NCI-H69 (cell line): ENCODE measurements around the gene L1CAM.

Experiments used
- DNase-seq: peaks from one replicate; lab custom pipeline; 2025; lab: John Stamatoyannopoulos, UW

L1CAM gene

DNA sequence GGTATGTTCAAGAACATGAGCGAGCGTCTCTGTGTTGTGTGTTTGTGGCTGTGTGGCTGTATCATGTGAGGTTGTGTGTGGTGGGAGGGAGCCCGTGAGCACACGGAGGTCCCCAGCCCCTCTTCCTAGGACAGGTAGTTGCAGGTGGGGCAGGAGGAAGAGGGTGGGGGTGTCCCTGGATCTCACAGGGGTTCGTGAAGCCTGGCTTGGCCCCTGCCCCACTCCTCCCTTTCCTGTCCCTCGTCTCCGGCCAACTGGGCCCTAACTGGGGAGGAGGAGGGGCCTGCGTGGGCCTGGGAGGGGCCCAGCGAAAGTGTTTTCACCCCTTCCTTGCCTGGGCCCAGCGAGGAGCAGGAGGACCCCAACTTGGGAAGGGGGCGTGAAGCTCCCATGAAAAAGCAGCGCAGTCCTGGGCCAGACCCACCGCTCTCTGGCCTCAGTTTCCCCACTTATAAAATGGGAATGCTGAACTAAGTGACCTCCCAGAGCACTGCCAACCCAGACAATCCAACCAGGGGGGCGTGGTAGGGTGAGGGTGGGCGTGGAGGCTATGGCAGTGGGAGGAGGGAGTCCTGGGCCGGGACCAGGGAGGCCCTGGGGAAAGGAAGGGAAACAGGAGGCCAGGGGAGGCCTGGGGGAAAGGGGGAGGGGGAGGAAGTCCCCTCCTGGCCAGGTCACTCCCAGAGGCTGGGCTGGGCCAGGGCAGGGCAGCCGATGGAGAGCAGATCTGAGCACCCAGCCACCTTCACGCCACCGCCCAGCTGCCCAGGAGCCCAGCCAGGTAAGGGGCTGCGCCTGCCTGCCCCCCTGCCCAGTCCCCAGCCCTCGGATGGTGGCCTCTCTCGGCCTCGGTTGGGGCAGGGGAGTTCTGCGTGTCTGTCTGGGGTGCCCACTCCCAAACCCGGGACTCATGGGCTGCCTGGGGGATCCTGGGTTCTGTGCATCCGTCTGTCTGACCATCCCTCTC, 18.3 kb upstream of the L1CAM start, which contains the start of gene AVPR2:
Gene AVPR2, plus strand, starts transcription at position 683 of the 967 bp plus-strand sequence. CDS start 473 bp downstream, outside the sequence.
- DNase-seq, result no peak

GRCh38 chrX:153903238-153903980, 17.4 kb upstream of the L1CAM start:
- no peak for DNase-seq

- DNase-seq, result peak; percentile 66
These were observed 16.4 kb upstream of the L1CAM start for GRCh38 chrX:153902385-153902784.

DNA sequence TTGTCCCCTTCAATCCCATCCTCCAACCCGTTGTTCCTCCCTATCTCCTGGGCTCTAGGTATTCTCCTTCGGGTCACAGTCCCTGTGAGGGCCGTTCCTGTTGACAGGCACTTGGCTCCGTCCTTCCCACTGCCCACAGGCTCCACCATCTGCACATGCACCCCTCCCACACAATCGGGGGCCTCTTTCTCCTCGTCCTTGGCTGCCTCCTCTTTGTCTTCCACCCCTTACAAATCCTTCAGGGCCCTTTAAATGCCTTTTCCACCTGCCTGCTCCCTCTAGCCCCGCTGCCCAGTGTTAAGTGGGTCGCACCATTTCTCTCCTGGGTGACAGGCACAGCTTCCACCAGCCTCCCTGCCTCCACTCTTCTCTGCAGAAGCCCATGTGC, 15.8 kb upstream of the L1CAM start:
- DNase-seq, result peak; percentile 20

DNA sequence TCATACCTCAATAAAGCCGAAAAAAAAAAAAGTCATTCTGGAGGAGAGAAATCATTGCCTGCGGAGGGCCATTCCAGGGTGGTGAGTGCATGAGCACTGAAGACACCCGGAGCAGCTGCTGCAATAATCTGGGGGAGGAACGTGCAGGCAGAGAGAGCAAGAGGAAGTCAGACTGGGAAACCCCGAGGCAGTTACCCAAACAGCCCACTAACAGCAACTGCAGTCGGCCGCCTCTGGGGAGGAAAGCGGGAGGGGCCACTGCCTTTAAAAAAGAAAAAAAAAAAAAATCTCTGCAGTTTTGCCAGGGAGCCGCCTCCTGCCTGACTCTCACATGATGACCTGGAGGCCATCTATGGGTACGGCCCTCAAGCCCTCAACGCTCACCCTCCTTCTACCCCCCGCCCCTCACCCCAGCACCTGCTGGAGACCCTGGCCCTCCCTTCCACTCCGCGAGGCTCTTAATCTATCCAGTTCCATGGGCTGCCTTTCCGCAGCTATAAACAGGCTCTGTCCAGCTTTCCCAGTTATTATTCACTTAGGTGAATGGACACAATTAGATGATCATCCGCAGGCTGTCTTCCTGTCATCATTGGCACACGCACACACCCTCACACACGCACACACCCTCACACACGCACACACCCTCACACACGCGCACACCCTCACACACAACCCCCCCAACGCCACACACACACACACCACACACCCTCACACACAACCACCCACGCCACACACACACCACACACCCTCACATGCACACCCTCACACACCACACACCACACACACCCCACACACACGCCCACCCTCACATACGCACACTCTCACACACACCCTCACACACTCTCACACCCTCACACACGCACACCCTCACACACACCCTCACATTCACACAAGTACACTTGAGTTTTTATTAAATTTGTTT, 15.1 kb upstream of the L1CAM start:
- DNase-seq, result peak; percentile 85

GRCh38 chrX:153897899-153898298, 11.9 kb upstream of the L1CAM start:
- DNase-seq, result no peak

GRCh38 chrX:153889123-153889522, 3.1 kb upstream of the L1CAM start:
- DNase-seq, result no peak

DNA sequence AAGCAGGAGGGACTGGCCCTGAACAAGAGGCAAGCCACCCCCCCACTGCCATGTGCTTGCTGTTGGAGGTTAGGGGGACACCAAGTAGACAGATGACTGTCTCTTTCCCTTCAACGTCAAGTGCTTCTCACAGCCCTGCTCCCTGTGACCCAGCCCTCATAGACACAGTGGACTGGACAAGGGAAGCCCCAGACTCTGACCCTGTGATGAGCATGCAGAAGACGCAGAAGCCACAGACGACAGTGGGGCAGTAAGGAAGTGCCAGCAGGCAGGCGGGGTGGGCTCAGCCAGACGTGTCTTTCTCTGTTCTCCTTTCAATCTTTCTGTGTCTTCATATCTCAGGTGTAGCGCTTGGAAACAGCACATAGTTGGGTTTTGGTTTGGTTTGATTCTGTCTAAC, 2.4 kb upstream of the L1CAM start:
- no peak for DNase-seq

GRCh38 chrX:153887385-153887784, 1.4 kb upstream of the L1CAM start:
- DNase-seq, result no peak

GRCh38 chrX:153886915-153887314, 942 bp upstream of the L1CAM start:
- no peak for DNase-seq

GRCh38 chrX:153885208-153885787, 675 bp downstream of the L1CAM start:
- peak; percentile 48 for DNase-seq

DNA sequence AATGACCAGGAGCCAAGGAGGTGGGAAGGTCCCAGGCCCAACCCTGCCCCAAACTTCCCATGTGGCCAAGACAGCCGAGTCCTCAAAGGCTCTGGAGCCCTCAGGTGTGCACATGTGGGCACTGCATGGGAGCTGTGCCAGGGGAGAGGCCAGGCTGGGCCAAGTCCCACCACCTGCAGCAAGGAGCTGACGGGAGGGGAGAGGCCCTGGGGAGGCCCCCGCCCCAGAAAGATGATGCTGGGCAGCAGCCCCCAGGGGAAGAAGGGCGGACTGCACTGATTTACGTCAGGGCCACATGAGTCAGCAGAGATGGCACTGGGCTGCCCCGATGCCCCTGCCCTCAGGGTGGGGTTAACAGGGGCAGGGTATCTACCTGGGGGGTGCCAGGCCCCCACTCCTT, 1.4 kb downstream of the L1CAM start:
- DNase-seq, result peak; percentile 71

DNA sequence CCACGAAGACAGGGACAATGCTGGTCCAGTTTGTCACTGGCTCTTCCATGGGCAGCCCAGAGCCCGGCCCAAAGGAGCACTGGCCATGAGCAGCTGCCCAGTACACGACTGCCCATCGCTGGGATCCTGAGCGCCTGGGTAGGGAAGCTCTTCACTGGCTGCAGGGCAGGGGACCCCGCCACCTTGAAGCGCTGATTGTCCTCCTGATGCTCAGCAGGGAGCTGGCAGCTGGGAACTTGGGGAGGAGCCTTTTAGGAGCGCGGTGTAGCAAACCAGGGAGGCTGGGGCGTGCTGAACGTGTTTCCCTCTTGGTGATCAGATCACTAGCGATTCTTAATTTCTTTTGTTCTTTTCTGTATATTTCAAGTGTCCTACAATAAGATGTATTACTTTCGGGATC, 1.8 kb downstream of the L1CAM start:
- DNase-seq, result peak; percentile 33

DNA sequence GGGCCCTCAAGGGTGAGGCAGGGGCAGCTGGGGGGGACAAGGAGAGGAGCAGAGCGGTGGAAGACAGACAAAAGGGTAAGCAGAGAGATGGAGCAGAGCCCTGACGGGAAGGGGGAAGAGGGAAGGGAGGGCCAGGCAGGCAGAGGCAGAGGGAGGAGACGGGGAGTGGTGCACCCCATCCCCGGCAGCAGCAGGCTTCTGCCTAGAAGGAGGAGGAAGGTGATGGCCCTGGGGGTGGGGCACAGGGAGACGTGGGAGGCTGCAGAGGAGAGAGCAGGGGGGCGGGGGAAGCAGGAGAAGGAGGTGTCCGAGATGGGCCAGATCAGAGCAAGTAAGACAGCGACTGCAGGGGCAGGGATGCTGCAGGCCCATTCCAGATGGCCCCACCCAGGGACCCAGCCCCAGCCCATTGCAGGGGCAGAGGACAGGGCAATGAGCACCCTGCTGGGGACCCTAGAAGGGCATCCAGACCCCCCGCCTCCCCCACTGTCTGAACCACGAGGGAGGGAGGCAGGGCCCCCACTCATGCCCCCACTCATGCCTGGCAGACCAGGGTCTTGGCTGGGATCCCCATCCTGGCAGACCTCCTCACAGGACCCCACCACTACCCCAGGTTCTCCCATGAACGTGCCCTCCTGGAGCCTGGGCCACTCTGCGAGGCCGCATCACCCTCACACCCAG, 2.7 kb downstream of the L1CAM start:
- DNase-seq, result no peak

DNA sequence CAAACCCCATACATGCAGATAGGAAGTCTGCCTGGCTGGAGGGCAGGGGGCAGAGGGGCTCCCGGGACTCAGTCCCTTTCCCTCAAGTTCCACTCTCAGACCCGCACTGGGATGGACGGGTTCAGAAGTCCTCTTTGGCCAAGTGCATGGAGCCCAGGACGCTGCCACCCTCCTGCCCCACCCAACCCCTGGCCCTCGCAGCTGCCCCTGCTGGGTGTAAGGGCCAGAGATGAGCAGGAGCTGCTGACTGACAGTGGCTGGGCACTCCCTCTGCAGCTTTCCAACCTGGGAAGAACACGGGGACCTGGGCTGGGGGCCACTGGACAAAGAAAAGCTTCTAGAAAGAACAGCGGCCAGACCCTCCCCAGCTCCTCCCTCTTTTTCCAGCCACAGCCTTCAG, 3.4 kb downstream of the L1CAM start:
- no peak for DNase-seq

DNA sequence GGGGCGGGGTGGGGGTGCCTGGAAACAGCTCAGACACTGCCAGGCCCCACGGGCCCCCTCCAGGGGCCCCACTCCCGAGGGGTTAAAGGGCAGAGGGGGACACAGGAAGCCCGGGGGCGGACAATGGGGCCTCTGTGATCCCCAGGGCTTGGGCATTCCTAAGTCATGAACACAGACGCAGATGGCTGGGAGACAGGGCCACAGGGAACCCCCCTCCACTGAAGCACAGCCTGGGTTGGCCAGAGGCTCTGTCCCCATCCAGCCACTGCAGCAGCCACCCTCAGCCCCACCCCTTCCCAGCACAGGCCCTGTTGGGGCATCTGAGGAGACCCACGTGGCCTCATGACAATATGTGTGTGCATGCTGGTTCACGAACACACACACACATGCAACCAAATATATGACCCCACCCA, 3.9 kb downstream of the L1CAM start:
- no peak for DNase-seq

- DNase-seq, result no peak
These were observed 4.7 kb downstream of the L1CAM start for GRCh38 chrX:153881281-153881680.

DNA sequence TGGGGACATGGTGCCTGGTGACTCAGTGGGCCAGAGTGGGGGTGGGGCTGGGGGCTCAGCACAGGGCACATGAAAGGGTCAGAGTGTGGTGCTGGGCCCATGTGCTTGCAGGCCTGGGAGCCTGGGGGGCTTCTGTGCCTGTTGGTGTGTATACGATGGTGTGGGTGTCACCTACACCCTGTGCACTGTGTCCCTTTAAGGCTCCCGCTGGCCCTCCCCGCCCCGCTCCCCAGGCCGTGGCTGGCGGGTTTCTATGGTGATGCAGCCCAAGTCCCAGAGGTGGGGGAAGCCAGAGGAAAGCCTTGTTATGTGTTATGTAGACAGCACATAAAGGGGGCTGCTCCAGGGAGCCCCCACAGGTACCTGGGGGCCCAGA, 5.5 kb downstream of the L1CAM start:
- DNase-seq, result peak; percentile 58

GRCh38 chrX:153879741-153880439, 6.1 kb downstream of the L1CAM start:
- peak; percentile 57 for DNase-seq

GRCh38 chrX:153878969-153879653, 6.9 kb downstream of the L1CAM start:
- peak; percentile 93 for DNase-seq
